Measurements from ENCODE around the gene PTPRF.
"Not testable (repeated sequence)": the region's sequence is repeated elsewhere in the genome, so short reads cannot be mapped to it uniquely, and the experiment has no call there.

Gene PTPRF

GRCh38 chr1:43538143-43538487, 7.4 kb downstream of the PTPRF start:
- DNase-seq (ENCODE audit: low spot score), result no peak

GRCh38 chr1:43538969-43539368, 8.3 kb downstream of the PTPRF start:
- no peak for DNase-seq (ENCODE audit: low spot score)

- DNase-seq (ENCODE audit: low spot score), result no peak
Observed at GRCh38 chr1:43539726-43540434, 9.2 kb downstream of the PTPRF start.

GRCh38 chr1:43540653-43541071, 10.0 kb downstream of the PTPRF start:
- DNase-seq (ENCODE audit: low spot score), result no peak

- DNase-seq (ENCODE audit: low spot score), result no peak
Observed at GRCh38 chr1:43541141-43541540, 10.5 kb downstream of the PTPRF start.

GRCh38 chr1:43541721-43542401, 11.2 kb downstream of the PTPRF start:
- DNase-seq (ENCODE audit: low spot score), result no peak

- DNase-seq (ENCODE audit: low spot score), result no peak
Observed at GRCh38 chr1:43542527-43543458, 12.1 kb downstream of the PTPRF start.

- DNase-seq (ENCODE audit: low spot score), result no peak
Observed at GRCh38 chr1:43543567-43543966, 12.9 kb downstream of the PTPRF start.

GRCh38 chr1:43545339-43545694, 14.6 kb downstream of the PTPRF start:
- DNase-seq (ENCODE audit: low spot score), result no peak

GRCh38 chr1:43545695-43546387, 15.2 kb downstream of the PTPRF start:
- DNase-seq (ENCODE audit: low spot score), result peak; percentile 79

- no peak for DNase-seq (ENCODE audit: low spot score)
Observed at GRCh38 chr1:43546388-43547100, 15.9 kb downstream of the PTPRF start.

GRCh38 chr1:43547538-43548072, 16.9 kb downstream of the PTPRF start:
- DNase-seq (ENCODE audit: low spot score), result no peak

GRCh38 chr1:43548285-43549271, 17.9 kb downstream of the PTPRF start:
- DNase-seq (ENCODE audit: low spot score), result no peak

GRCh38 chr1:43549394-43549793, 18.7 kb downstream of the PTPRF start:
- not testable (repeated sequence) for DNase-seq (ENCODE audit: low spot score)

- no peak for DNase-seq (ENCODE audit: low spot score)
Observed at GRCh38 chr1:43549921-43550597, 19.4 kb downstream of the PTPRF start.

- DNase-seq (ENCODE audit: low spot score), result no peak
Observed at GRCh38 chr1:43550598-43551246, 20.0 kb downstream of the PTPRF start.

- DNase-seq (ENCODE audit: low spot score), result no peak
Observed at GRCh38 chr1:43551396-43551888, 20.8 kb downstream of the PTPRF start.

GRCh38 chr1:43552059-43552742, 21.5 kb downstream of the PTPRF start:
- no peak for DNase-seq (ENCODE audit: low spot score)
